PC-3 (cell line): ENCODE data around the gene AVL9.

Source experiments
- CTCF ChIP-seq: fragments of 300-600 bp; sonication (generic); conservative IDR thresholded peaks from 2 replicates; pipeline ENCODE4 v1.5.1; 2017; ENCODE audit warnings: antibody characterized with exemption, low read depth, mild to moderate bottlenecking, low read length
- EZH2 ChIP-seq: fragments of 300-600 bp; sonication (generic); IDR thresholded peaks from one replicate; pipeline ENCODE4 v1.6.1; 2017; ENCODE audit warnings: antibody characterized with exemption, mild to moderate bottlenecking, low read length; ENCODE audit not compliant: unreplicated experiment
- EZH2phosphoT487 ChIP-seq: fragments of 300-600 bp; sonication (generic); IDR thresholded peaks from 2 replicates; pipeline ENCODE4 v1.6.1; 2018; ENCODE audit warnings: mild to moderate bottlenecking, antibody characterized with exemption, low read length, borderline replicate concordance

DNA sequence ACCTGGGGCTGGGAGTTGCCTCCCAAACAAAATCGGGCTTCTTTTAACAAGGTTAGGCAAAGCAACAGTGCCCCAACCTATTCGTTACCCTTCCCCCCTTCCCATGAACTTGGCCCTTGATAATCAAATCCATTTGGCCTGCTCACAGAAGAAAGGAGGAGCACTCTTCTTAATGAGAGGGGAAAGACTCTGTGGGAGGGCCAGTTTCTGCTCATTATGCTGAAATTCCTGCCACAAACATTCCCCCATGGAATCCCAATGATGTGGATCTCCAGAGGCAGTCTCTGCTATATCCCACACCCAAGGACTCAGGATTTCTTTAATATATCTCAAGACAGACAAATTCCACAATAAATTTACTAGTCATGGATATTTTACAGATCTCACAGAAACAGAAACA, 48.1 kb upstream of the AVL9 start:
- TF ChIP-seq CTCF (no peak), EZH2 (no peak), EZH2phosphoT487 (no peak)
